DOHH2 (cell line): ENCODE measurements around the gene MGAT3.
A peak's percentile ranks its signal among the peaks of the same experiment; 100 is the strongest.
"Not testable (repeated sequence)": the region's sequence is repeated elsewhere in the genome, so short reads cannot be mapped to it uniquely, and the experiment has no call there.

Experiments used
- H3F3A ChIP-seq: fragments of 200-600 bp; sonication (generic), shearing (Covaris generic); 2 replicates; pipeline ENCODE4 v1.6.0; 2016; ENCODE audit warnings: antibody characterized with exemption, mild to moderate bottlenecking; ENCODE audit not compliant: control insufficient read depth, insufficient read depth
- H3K27ac ChIP-seq: fragments of 200-600 bp; sonication (generic); 2 replicates; pipeline ENCODE4 v1.5.1; 2014; ENCODE audit warnings: low read depth, mild to moderate bottlenecking, low read length, moderate library complexity
- H3K27me3 ChIP-seq: fragments of 200-600 bp; sonication (generic); 2 replicates; pipeline ENCODE4 v1.6.1; 2014; ENCODE audit warnings: mild to moderate bottlenecking, low read length, mixed read lengths; ENCODE audit not compliant: control insufficient read depth
- H3K36me3 ChIP-seq: fragments of 200-600 bp; sonication (generic); 2 replicates; pipeline ENCODE4 v1.6.1; 2014; ENCODE audit warnings: mild to moderate bottlenecking, low read length, moderate library complexity, mixed read lengths; ENCODE audit not compliant: control insufficient read depth
- H3K4me1 ChIP-seq: fragments of 200-600 bp; sonication (generic); 2 replicates; pipeline ENCODE4 v1.6.1; 2014; ENCODE audit warnings: mild to moderate bottlenecking, low read length, mixed read lengths; ENCODE audit not compliant: control insufficient read depth
- H3K4me2 ChIP-seq: fragments of 200-600 bp; sonication (generic); 2 replicates; pipeline ENCODE4 v1.6.0; 2014; ENCODE audit warnings: mild to moderate bottlenecking, low read length, moderate library complexity
- H3K4me3 ChIP-seq: fragments of 200-600 bp; sonication (generic); 2 replicates; pipeline ENCODE4 v1.5.1; 2014; ENCODE audit warnings: mild to moderate bottlenecking, low read length, mixed read lengths
- H3K79me2 ChIP-seq: fragments of 200-600 bp; sonication (generic); 2 replicates; pipeline ENCODE4 v1.6.1; 2014; ENCODE audit warnings: mild to moderate bottlenecking, low read length, mixed read lengths; ENCODE audit not compliant: control insufficient read depth
- H3K9me2 ChIP-seq: fragments of 200-600 bp; sonication (generic); replicated peaks from 2 replicates; pipeline ENCODE4 v1.6.1; 2014; ENCODE audit warnings: mild to moderate bottlenecking, low read length, mixed read lengths; ENCODE audit not compliant: control insufficient read depth
- H3K9me3 ChIP-seq: fragments of 200-600 bp; sonication (generic); 2 replicates; pipeline ENCODE4 v1.6.1; 2014; ENCODE audit warnings: antibody characterized with exemption, low read length, mixed read lengths; ENCODE audit not compliant: control insufficient read depth, insufficient read depth
- H4K20me1 ChIP-seq: fragments of 200-600 bp; sonication (generic); 2 replicates; pipeline ENCODE4 v1.6.0; 2014; ENCODE audit warnings: low read depth, mild to moderate bottlenecking, antibody characterized with exemption, low read length, moderate library complexity; ENCODE audit not compliant: control insufficient read depth, insufficient read depth
- CTCF ChIP-seq: fragments of 200-600 bp; sonication (generic); IDR thresholded peaks from one replicate; pipeline ENCODE4 v1.5.1; 2014; ENCODE audit warnings: antibody characterized with exemption, mild to moderate bottlenecking, low read depth, low read length; ENCODE audit not compliant: poor library complexity, severe bottlenecking
- EZH2phosphoT487 ChIP-seq: fragments of 200-600 bp; sonication (generic); IDR thresholded peaks from 2 replicates; pipeline ENCODE4 v1.6.1; 2017; ENCODE audit warnings: borderline replicate concordance, mild to moderate bottlenecking, antibody characterized with exemption, low read length, moderate library complexity, mixed read lengths

MGAT3 gene

GRCh38 chr22:39520226-39521105 lies 63.7 kb downstream of the MGAT3 start, which contains the start of gene ATF4:
Gene ATF4 (plus strand): TSS chr22:39520562. CDS start chr22:39521446, 884 bp downstream.
- TF ChIP-seq EZH2phosphoT487: no peak
- no peak for TF ChIP-seq CTCF
- peaks cover 16% of the 10 kb centered on the region for H4K20me1 ChIP-seq
- peaks cover 85% of the 10 kb centered on the region for H3K79me2 ChIP-seq

GRCh38 chr22:39521106-39521885 lies 64.5 kb downstream of the MGAT3 start:
- H3K9me3 ChIP-seq, H3K27me3 ChIP-seq, H3K9me2 ChIP-seq: not testable (repeated sequence)
- H4K20me1 ChIP-seq: peaks cover 16% of the 10 kb centered on the region
- H3K4me1 ChIP-seq: peaks cover 64% of the 10 kb centered on the region
- H3F3A ChIP-seq: peaks cover 79% of the 10 kb centered on the region
- peak overlapping the region; percentile 86 for H3K4me3 ChIP-seq
- peaks cover 89% of the 10 kb centered on the region for H3K36me3 ChIP-seq
- H3K27ac ChIP-seq: peak overlapping the region; percentile 88
- H3K4me2 ChIP-seq: peak overlapping the region; percentile 98
- peaks cover 79% of the 10 kb centered on the region for H3K79me2 ChIP-seq

More at GRCh38 chr22:39520226-39521105, 63.7 kb downstream of the MGAT3 start, which contains the start of gene ATF4:
- Histone ChIP-seq H3K9me2 (no peaks in the 10 kb centered on the region), H3K4me1 (peaks cover 61% of the 10 kb centered on the region), H3K27ac (peak within 1 kb of the TSS; percentile 88), H3F3A (peaks cover 71% of the 10 kb centered on the region), H3K36me3 (peaks cover 93% of the 10 kb centered on the region), H3K9me3 (no peaks in the 10 kb centered on the region), H3K27me3 (no peaks in the 10 kb centered on the region), H3K4me2 (peak within 1 kb of the TSS; percentile 98), H3K4me3 (peak within 1 kb of the TSS; percentile 86)

GRCh38 chr22:39522091-39522490 lies 65.3 kb downstream of the MGAT3 start:
- peak overlapping the region; percentile 88 for H3K27ac ChIP-seq
- not testable (repeated sequence) for H3K9me2 ChIP-seq, H3K9me3 ChIP-seq, H3K27me3 ChIP-seq
- peak overlapping the region; percentile 86 for H3K4me3 ChIP-seq
- H3K4me2 ChIP-seq: peak overlapping the region; percentile 98
- peaks cover 87% of the 10 kb centered on the region for H3K36me3 ChIP-seq
- peaks cover 72% of the 10 kb centered on the region for H3K4me1 ChIP-seq
- peaks cover 76% of the 10 kb centered on the region for H3K79me2 ChIP-seq
- peaks cover 77% of the 10 kb centered on the region for H3F3A ChIP-seq
- H4K20me1 ChIP-seq: peaks cover 16% of the 10 kb centered on the region

DNA sequence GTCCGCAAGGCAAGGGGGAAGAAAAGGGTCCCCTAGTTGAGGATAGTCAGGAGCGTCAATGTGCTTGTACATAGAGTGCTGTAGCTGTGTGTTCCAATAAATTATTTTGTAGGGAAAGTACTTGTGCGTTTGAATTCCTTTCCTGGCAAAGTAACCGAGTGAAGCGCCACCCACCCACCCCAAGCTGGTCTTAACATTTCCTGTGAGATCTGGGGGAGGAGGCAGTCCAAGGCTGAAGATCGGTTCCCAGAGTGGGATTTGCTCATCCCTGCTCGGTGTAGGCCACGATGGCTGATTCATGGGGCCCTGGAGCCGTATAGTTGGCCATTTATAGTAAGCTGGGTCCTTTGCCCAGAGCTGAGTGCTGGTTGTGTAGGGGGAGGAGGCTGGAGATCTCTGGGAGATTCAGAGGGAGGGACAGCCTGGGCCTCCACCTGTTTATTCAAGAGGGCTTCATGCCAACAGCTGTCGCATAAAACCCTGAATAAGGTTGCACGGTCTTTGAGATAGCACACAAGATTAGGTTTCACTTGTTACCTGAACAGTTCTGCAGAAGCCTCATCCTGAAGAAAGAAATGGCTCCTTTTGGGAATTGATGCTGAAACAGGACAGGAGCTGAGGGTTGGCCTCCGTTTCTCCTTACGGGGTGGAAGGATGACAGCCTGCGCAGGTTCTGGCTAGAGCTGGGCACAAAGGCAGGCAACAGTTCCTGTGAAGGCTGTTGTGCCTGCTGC lies 65.9 kb downstream of the MGAT3 start:
- H3K4me2 ChIP-seq: peak overlapping the region; percentile 98
- H3K36me3 ChIP-seq: peaks cover 87% of the 10 kb centered on the region
- H4K20me1 ChIP-seq: peaks cover 16% of the 10 kb centered on the region
- no peaks in the 10 kb centered on the region for H3K9me3 ChIP-seq
- H3K4me3 ChIP-seq: peak overlapping the region; percentile 86
- H3K27me3 ChIP-seq: no peaks in the 10 kb centered on the region
- H3K27ac ChIP-seq: peak overlapping the region; percentile 88
- H3K4me1 ChIP-seq: peaks cover 75% of the 10 kb centered on the region
- TF ChIP-seq EZH2phosphoT487 (no peak), CTCF (no peak)
- H3F3A ChIP-seq: peaks cover 78% of the 10 kb centered on the region
- H3K79me2 ChIP-seq: peaks cover 76% of the 10 kb centered on the region
- no peaks in the 10 kb centered on the region for H3K9me2 ChIP-seq
